Neural cell (in vitro differentiated cells): ENCODE data around the gene SSBP3. TPM values are rescaled to one million over a fixed set of nuclear protein-coding genes. Genes with fewer than 3 reads are reported as not detected.

Experiments used
- H2AFZ ChIP-seq: fragments of 200-600, 300-800 bp; sonication (generic), shearing (Covaris generic); 2 replicates; pipeline ENCODE4 v1.6.0; 2014; ENCODE audit warnings: low read depth, mild to moderate bottlenecking, antibody characterized with exemption, low read length, moderate library complexity
- H3F3A ChIP-seq: fragments of 200-600 bp; shearing (Covaris generic); 2 replicates; pipeline ENCODE4 v1.6.1; 2016; ENCODE audit warnings: mild to moderate bottlenecking, moderate library complexity, mixed read lengths, antibody characterized with exemption, low read length; ENCODE audit not compliant: insufficient read depth, poor library complexity, severe bottlenecking
- H3K27ac ChIP-seq: fragments of 200-600, 300-800 bp; sonication (generic), shearing (Covaris generic); 2 replicates; pipeline ENCODE4 v1.5.1; 2014; ENCODE audit warnings: mild to moderate bottlenecking, low read length, moderate library complexity
- H3K27me3 ChIP-seq: fragments of 300-800, 200-600 bp; sonication (generic), shearing (Covaris generic); 2 replicates; pipeline ENCODE4 v1.6.0; 2014; ENCODE audit warnings: mild to moderate bottlenecking, low read depth, low read length, moderate library complexity; ENCODE audit not compliant: insufficient read depth
- H3K36me3 ChIP-seq: fragments of 300-800, 200-600 bp; sonication (generic), shearing (Covaris generic); 2 replicates; pipeline ENCODE4 v1.5.1; 2014; ENCODE audit warnings: mild to moderate bottlenecking, antibody characterized with exemption, low read length, moderate library complexity; ENCODE audit not compliant: insufficient read depth
- H3K4me2 ChIP-seq: fragments of 300-800, 200-600 bp; sonication (generic), shearing (Covaris generic); 2 replicates; pipeline ENCODE4 v1.6.0; 2014; ENCODE audit warnings: mild to moderate bottlenecking, low read length
- H3K4me3 ChIP-seq: fragments of 300-800, 200-600 bp; sonication (generic), shearing (Covaris generic); 2 replicates; pipeline ENCODE4 v1.5.1; 2014; ENCODE audit warnings: mild to moderate bottlenecking, low read length, moderate library complexity
- H3K79me2 ChIP-seq: fragments of 200-600 bp; shearing (Covaris generic); replicated peaks from 2 replicates; pipeline ENCODE4 v1.6.0; 2014; ENCODE audit warnings: mild to moderate bottlenecking, low read length, moderate library complexity; ENCODE audit not compliant: insufficient read depth
- H3K9ac ChIP-seq: fragments of 300-800, 200-600 bp; sonication (generic), shearing (Covaris generic); 2 replicates; pipeline ENCODE4 v1.6.1; 2016; ENCODE audit warnings: mild to moderate bottlenecking, low read length, mixed read lengths
- H3K9me2 ChIP-seq: fragments of 200-600 bp; shearing (Covaris generic); 2 replicates; pipeline ENCODE4 v1.6.1; 2016; ENCODE audit warnings: mild to moderate bottlenecking, low read length, mixed read lengths; ENCODE audit not compliant: insufficient read depth
- H3K9me3 ChIP-seq: fragments of 200-600, 300-800 bp; sonication (generic), shearing (Covaris generic); 2 replicates; pipeline ENCODE4 v1.6.1; 2016; ENCODE audit warnings: mild to moderate bottlenecking, mixed run types, low read length, moderate library complexity, mixed read lengths
- H4K20me1 ChIP-seq: fragments of 200-600 bp; shearing (Covaris generic); 2 replicates; pipeline ENCODE4 v1.6.1; 2016; ENCODE audit warnings: mild to moderate bottlenecking, mixed run types; ENCODE audit not compliant: insufficient read depth
- CTCF ChIP-seq: fragments of 450-650 bp; IDR thresholded peaks from 2 replicates; pipeline ENCODE4 v1.5.1; 2014; ENCODE audit warnings: antibody characterized with exemption, mild to moderate bottlenecking, moderate library complexity; ENCODE audit not compliant: poor library complexity, severe bottlenecking
- EP300 ChIP-seq: fragments of 450-650 bp; conservative IDR thresholded peaks from 2 replicates; pipeline ENCODE4 v1.6.1; 2014; ENCODE audit warnings: antibody characterized with exemption, mild to moderate bottlenecking, moderate library complexity; ENCODE audit not compliant: poor library complexity, severe bottlenecking
- EZH2 ChIP-seq: fragments of 200-600, 300-800 bp; shearing (Covaris generic), sonication (generic); IDR thresholded peaks from 2 replicates; pipeline ENCODE4 v1.6.1; 2014; ENCODE audit warnings: antibody characterized with exemption, low read length, borderline replicate concordance, mild to moderate bottlenecking; ENCODE audit not compliant: insufficient read depth, poor library complexity, severe bottlenecking
- MXI1 ChIP-seq: fragments of 450-650 bp; conservative IDR thresholded peaks from 2 replicates; pipeline ENCODE4 v1.6.1; 2014; ENCODE audit warnings: antibody characterized with exemption, mild to moderate bottlenecking; ENCODE audit not compliant: poor library complexity, severe bottlenecking
- POLR2AphosphoS5 ChIP-seq: IDR thresholded peaks from 2 replicates; pipeline ENCODE4 v1.6.1; 2012
- RAD21 ChIP-seq: fragments of 450-650 bp; conservative IDR thresholded peaks from 2 replicates; pipeline ENCODE4 v1.6.1; 2014; ENCODE audit warnings: antibody characterized with exemption, mild to moderate bottlenecking, moderate library complexity
- REST ChIP-seq: IDR thresholded peaks from 2 replicates; pipeline ENCODE4 v1.6.1; 2012; ENCODE audit warnings: borderline replicate concordance
- SMC3 ChIP-seq: fragments of 450-650 bp; conservative IDR thresholded peaks from 2 replicates; pipeline ENCODE4 v1.6.1; 2014; ENCODE audit warnings: antibody characterized with exemption, mild to moderate bottlenecking, moderate library complexity; ENCODE audit not compliant: poor library complexity
- TAF1 ChIP-seq: IDR thresholded peaks from 2 replicates; pipeline ENCODE4 v1.6.1; 2012; ENCODE audit warnings: low read depth
- polyA plus RNA-seq: library from polyadenylated mRNA; depleted of rRNA; stranded (reverse); fragments of >200 nt; gene quantifications from 2 replicates; pipeline ENCODE4 v1.2.3, GENCODE V29; 2014

SSBP3 gene
- polyA plus RNA-seq, 1 donor from 2014 or later, result 77.4 TPM

- Histone ChIP-seq H3K79me2 (peaks cover 62% of the 10 kb centered on the region), H2AFZ (no peak overlapping the region), H4K20me1 (peaks cover 8% of the 10 kb centered on the region), H3K9ac (no peak overlapping the region), H3K9me2 (no peaks in the 10 kb centered on the region), H3K27me3 (no peaks in the 10 kb centered on the region), H3K9me3 (no peaks in the 10 kb centered on the region), H3K4me2 (no peak overlapping the region), H3K4me3 (no peak overlapping the region), H3K27ac (no peak overlapping the region), H3F3A (no peaks in the 10 kb centered on the region), H3K36me3 (no peaks in the 10 kb centered on the region)
- TF ChIP-seq SMC3, result no peak
- no peak for TF ChIP-seq REST
- TF ChIP-seq MXI1, result no peak
- no peak for TF ChIP-seq EP300
- no peak for TF ChIP-seq EZH2
- no peak for TF ChIP-seq POLR2AphosphoS5
- no peak for TF ChIP-seq RAD21
- TF ChIP-seq CTCF, result no peak
- TF ChIP-seq TAF1, result no peak
Measured at GRCh38 chr1:54266195-54266594, 140.0 kb downstream of the SSBP3 start.

GRCh38 chr1:54265659-54266058 is 140.5 kb downstream of the SSBP3 start:
- Histone ChIP-seq H3K27me3 (no peaks in the 10 kb centered on the region), H3K9me3 (no peaks in the 10 kb centered on the region), H3K79me2 (peaks cover 56% of the 10 kb centered on the region), H4K20me1 (peaks cover 8% of the 10 kb centered on the region), H2AFZ (no peak overlapping the region), H3K27ac (no peak overlapping the region), H3K36me3 (no peaks in the 10 kb centered on the region), H3K9me2 (no peaks in the 10 kb centered on the region), H3K4me2 (no peak overlapping the region), H3F3A (no peaks in the 10 kb centered on the region), H3K4me3 (no peak overlapping the region), H3K9ac (no peak overlapping the region)
- TF ChIP-seq REST (no peak), EP300 (no peak), TAF1 (no peak), RAD21 (no peak), MXI1 (no peak), EZH2 (no peak), SMC3 (no peak), CTCF (no peak), POLR2AphosphoS5 (no peak)
